ACC112 (cell line): ENCODE measurements around the gene RPUSD4.

ENCODE experiments used
- H2AFZ ChIP-seq: fragments of 200-600 bp; sonication (generic); one replicate; pipeline ENCODE4 v1.6.0; 2017; ENCODE audit warnings: antibody characterized with exemption, low read length; ENCODE audit not compliant: unreplicated experiment
- H3K27ac ChIP-seq: fragments of 200-600 bp; sonication (generic); 2 replicates; pipeline ENCODE4 v1.5.1; 2014; ENCODE audit warnings: low read depth, mild to moderate bottlenecking, antibody characterized with exemption, low read length, moderate library complexity
- H3K27me3 ChIP-seq: fragments of 200-600 bp; sonication (generic); 2 replicates; pipeline ENCODE4 v1.6.1; 2014; ENCODE audit warnings: mild to moderate bottlenecking, antibody characterized with exemption, low read length, moderate library complexity, mixed read lengths; ENCODE audit not compliant: insufficient read depth
- H3K36me3 ChIP-seq: fragments of 200-600 bp; sonication (generic); 2 replicates; pipeline ENCODE4 v1.6.1; 2016; ENCODE audit warnings: mild to moderate bottlenecking, antibody characterized with exemption, low read length, moderate library complexity, mixed read lengths; ENCODE audit not compliant: insufficient read depth
- H3K4me1 ChIP-seq: fragments of 200-600 bp; sonication (generic); one replicate; pipeline ENCODE4 v1.6.1; 2016; ENCODE audit warnings: low read length, mixed read lengths; ENCODE audit not compliant: insufficient read depth, unreplicated experiment, control insufficient read depth
- H3K4me3 ChIP-seq: fragments of 200-600 bp; sonication (generic); 2 replicates; pipeline ENCODE4 v1.5.1; 2014; ENCODE audit warnings: mild to moderate bottlenecking, low read depth, low read length
- H3K79me2 ChIP-seq: fragments of 200-600 bp; sonication (generic); one replicate; pipeline ENCODE4 v1.6.0; 2016; ENCODE audit warnings: low read length; ENCODE audit not compliant: control insufficient read depth, unreplicated experiment, insufficient read depth

RPUSD4 gene

GRCh38 chr11:126212089-126212660 is 725 bp upstream of the RPUSD4 start:
- H3K4me1 ChIP-seq: peaks cover 9% of the 10 kb centered on the region
- H3K79me2 ChIP-seq: peaks cover 63% of the 10 kb centered on the region
- no peak overlapping the region for H3K27ac ChIP-seq

DNA sequence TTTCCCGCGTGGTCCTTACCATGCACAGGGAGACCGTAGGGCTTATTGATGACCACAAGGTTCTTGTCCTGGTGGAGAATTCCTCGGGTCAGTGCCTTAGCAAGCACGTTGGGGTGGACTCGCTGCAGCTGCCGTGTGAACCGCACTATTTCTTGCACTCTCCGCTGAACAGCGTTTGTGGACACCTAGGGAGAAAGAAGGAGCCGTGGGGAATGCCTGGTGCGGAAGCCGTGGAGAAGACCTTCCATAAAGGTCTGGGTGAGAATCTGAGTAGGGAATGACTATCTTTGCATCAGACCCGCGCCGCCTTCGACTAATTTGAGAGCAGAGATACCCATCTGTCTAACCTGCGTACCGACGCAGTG is 597 bp downstream of the RPUSD4 start:
- H3K27me3 ChIP-seq: no peaks in the 10 kb centered on the region
- H3K79me2 ChIP-seq: peaks cover 51% of the 10 kb centered on the region
- peak overlapping the region; percentile 89 for H3K4me3 ChIP-seq
- no peaks in the 10 kb centered on the region; the same call in 1 of the 2 replicates for H3K36me3 ChIP-seq
- H2AFZ ChIP-seq: peak overlapping the region; percentile 79
- no peak overlapping the region for H3K27ac ChIP-seq
- H3K4me1 ChIP-seq: peaks cover 9% of the 10 kb centered on the region

More at GRCh38 chr11:126212089-126212660, 725 bp upstream of the RPUSD4 start:
- Histone ChIP-seq H2AFZ (peak overlapping the region; percentile 86), H3K36me3 (no peaks in the 10 kb centered on the region; the same call in 1 of the 2 replicates), H3K27me3 (no peaks in the 10 kb centered on the region), H3K4me3 (peak overlapping the region; percentile 89)

- H3K27ac ChIP-seq: no peak overlapping the region
- H3K4me1 ChIP-seq: peaks cover 7% of the 10 kb centered on the region
- H3K36me3 ChIP-seq: peaks cover 10% of the 10 kb centered on the region
- H2AFZ ChIP-seq: no peak overlapping the region
- no peaks in the 10 kb centered on the region for H3K27me3 ChIP-seq
- peaks cover 27% of the 10 kb centered on the region for H3K79me2 ChIP-seq
- H3K4me3 ChIP-seq: no peak overlapping the region
Observed at GRCh38 chr11:126207896-126208295, 3.6 kb downstream of the RPUSD4 start.

DNA sequence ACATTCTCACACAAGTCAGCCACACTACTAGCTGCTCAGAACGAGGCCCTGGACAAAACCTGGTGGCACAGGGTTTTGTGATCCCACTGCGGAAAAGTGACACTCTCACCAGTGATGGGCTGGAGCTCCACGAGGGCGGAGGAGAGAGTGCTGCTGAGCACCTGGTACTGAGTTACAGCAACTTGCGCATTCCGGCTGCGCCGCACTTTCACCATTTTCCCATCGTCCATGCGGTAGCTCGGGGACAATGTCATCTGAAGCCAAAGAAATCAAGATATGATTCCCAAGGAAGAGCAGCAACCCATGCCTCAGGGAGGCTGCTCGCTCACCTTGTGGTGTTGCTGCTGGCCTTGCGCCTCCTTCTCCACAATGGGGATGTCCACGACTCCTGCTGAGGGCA is 6.1 kb downstream of the RPUSD4 start:
- no peak overlapping the region for H2AFZ ChIP-seq
- H3K27me3 ChIP-seq: no peaks in the 10 kb centered on the region
- no peak overlapping the region for H3K4me3 ChIP-seq
- H3K27ac ChIP-seq: no peak overlapping the region
- no peaks in the 10 kb centered on the region for H3K4me1 ChIP-seq
- H3K79me2 ChIP-seq: peaks cover 9% of the 10 kb centered on the region
- H3K36me3 ChIP-seq: peaks cover 10% of the 10 kb centered on the region

DNA sequence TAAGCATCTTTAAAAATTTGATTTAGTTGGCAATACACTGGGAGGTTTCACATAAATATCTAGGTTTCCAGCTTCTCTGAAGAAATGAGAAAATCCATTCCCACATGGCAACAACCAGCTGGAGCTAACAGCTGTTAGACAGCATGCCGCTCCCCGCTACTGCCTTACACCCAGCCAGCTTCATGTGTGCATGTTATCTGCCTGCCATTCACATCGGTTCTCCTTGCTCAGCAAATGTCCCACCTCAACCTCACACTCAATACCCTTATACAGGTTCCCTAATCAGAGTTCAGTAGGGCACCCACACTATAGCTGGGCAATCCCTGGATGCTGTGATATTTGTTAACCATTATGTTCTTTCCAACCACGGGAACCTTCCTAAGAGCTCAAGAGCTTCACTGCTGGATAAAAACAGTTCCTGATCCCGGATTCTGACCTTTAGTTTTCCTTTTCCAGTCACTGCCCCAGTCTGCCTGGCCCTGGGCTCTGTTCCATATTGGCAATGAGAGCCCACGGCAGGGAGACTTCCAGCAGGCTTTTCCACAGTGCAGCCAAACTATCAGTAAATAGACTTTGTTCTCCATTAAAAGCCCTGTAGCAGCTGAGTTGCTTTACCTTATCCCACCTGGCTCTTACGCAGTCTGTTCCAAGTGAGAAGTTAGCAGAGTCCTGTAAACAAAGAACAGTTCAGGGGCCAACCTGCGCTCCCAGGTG is 8.6 kb downstream of the RPUSD4 start:
- Histone ChIP-seq H3K4me1 (no peaks in the 10 kb centered on the region), H3K79me2 (no peaks in the 10 kb centered on the region), H3K27me3 (no peaks in the 10 kb centered on the region), H3K4me3 (no peak overlapping the region), H3K36me3 (peaks cover 23% of the 10 kb centered on the region), H2AFZ (no peak overlapping the region), H3K27ac (no peak overlapping the region)

DNA sequence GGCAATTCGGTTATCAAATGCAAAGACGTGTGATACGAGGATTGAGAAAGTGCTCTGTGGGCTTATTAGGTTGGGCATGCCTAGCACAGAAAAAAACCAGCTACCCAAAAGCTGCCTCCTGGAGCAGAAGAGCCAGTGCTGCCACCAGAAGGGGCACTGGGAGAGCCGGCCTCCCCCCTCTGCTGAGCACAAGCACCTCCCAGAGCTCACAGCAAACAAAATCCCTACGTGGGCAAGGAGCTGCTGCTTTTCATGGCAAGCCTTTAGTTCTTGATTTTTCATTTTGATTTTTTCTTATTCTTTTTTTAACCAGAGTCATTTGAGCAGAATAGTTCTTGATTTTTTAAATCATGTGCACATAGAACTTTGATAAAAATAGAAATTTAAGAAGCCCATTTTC is 12.8 kb downstream of the RPUSD4 start:
- Histone ChIP-seq H2AFZ (no peak overlapping the region), H3K4me3 (no peak overlapping the region), H3K27me3 (no peaks in the 10 kb centered on the region), H3K4me1 (no peaks in the 10 kb centered on the region), H3K27ac (no peak overlapping the region), H3K79me2 (no peaks in the 10 kb centered on the region), H3K36me3 (peaks cover 25% of the 10 kb centered on the region)

- Histone ChIP-seq H2AFZ (no peak overlapping the region), H3K4me1 (no peaks in the 10 kb centered on the region), H3K27me3 (no peaks in the 10 kb centered on the region), H3K27ac (no peak overlapping the region), H3K36me3 (peaks cover 25% of the 10 kb centered on the region), H3K4me3 (no peak overlapping the region), H3K79me2 (no peaks in the 10 kb centered on the region)
Observed at GRCh38 chr11:126197277-126197939, 14.0 kb downstream of the RPUSD4 start.

DNA sequence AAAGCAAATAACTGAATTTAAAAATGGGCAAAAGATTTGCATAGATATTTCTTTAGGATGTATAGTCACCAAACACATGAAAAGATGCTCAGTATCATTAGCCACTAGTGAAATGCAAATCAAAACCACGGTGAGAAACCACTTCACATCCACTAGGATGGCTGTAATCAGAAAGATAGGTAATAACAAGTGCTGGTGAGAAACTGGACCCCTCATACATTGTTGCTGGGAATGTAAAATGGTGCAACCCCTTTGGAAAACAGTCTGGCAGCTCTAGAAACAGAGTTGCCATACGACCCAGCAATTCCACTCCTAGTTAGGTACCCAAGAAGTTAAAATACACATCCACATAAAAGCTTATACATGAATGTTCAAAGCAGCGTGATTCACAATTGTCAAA is 16.3 kb downstream of the RPUSD4 start:
- Histone ChIP-seq H3K4me3 (no peak overlapping the region), H3K79me2 (no peaks in the 10 kb centered on the region), H3K27me3 (no peaks in the 10 kb centered on the region), H3K4me1 (no peaks in the 10 kb centered on the region), H2AFZ (no peak overlapping the region), H3K36me3 (peaks cover 25% of the 10 kb centered on the region), H3K27ac (no peak overlapping the region)

GRCh38 chr11:126194121-126194543 is 17.3 kb downstream of the RPUSD4 start:
- no peaks in the 10 kb centered on the region for H3K27me3 ChIP-seq
- H3K79me2 ChIP-seq: no peaks in the 10 kb centered on the region
- H3K4me1 ChIP-seq: no peaks in the 10 kb centered on the region
- H2AFZ ChIP-seq: no peak overlapping the region
- H3K27ac ChIP-seq: no peak overlapping the region
- H3K4me3 ChIP-seq: no peak overlapping the region
- peaks cover 25% of the 10 kb centered on the region for H3K36me3 ChIP-seq

- Histone ChIP-seq H3K79me2 (no peaks in the 10 kb centered on the region), H2AFZ (no peak overlapping the region), H3K27ac (no peak overlapping the region), H3K4me3 (no peak overlapping the region), H3K36me3 (peaks cover 15% of the 10 kb centered on the region), H3K27me3 (no peaks in the 10 kb centered on the region), H3K4me1 (no peaks in the 10 kb centered on the region)
Observed at GRCh38 chr11:126193038-126193478, 18.4 kb downstream of the RPUSD4 start.

GRCh38 chr11:126192361-126192760 is 19.1 kb downstream of the RPUSD4 start:
- no peaks in the 10 kb centered on the region for H3K79me2 ChIP-seq
- H2AFZ ChIP-seq: no peak overlapping the region
- no peak overlapping the region for H3K27ac ChIP-seq
- peaks cover 8% of the 10 kb centered on the region for H3K36me3 ChIP-seq
- H3K4me3 ChIP-seq: no peak overlapping the region
- H3K4me1 ChIP-seq: no peaks in the 10 kb centered on the region
- H3K27me3 ChIP-seq: no peaks in the 10 kb centered on the region
